ENCODE results near the gene FUT6.

The FUT6 gene

DNA sequence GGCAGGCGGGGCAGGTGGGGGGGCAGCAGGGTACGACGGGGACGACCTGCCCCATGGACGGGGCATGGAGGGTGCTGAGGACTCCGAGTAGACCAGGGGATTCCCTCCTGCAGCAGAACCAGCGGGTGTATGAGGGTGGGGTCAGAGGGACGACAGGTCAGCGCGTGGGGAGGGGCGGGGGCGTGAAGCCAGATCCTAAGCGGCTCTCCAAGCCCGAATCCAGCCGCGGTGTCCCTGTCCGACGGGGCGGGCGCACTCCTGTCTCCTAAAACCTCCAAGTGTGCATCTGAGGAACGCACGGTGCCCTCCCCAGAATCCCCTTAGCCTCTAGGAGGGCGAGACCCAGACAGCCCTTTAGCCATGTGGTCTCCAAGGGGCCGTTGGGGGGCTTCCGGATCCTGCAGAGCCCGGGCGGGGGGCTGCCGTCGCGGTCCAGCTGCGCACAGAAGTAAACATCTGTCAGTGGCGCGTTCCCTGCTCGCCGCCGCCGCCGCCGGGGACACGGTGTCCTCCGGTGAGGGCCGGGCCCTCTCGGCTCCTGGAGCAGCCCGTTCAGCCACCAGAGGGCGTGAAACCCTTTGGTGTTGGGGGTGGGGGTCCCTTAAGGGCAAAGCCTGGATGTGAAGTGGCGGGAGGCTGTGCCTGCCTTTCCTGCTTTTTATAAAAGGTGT is 33.9 kb downstream of the FUT6 start:
- Histone ChIP-seq H3K4me1 (ENCODE audit: control insufficient read depth, insufficient read depth, low read length) (peaks cover 36% of the 10 kb centered on the region), H3K4me3 (ENCODE audit: low read length) (no peak overlapping the region), H3K9ac (ENCODE audit: low read length) (no peak overlapping the region), H3K36me3 (ENCODE audit: control insufficient read depth, insufficient read depth, low read length) (no peaks in the 10 kb centered on the region), H3K9me3 (ENCODE audit: control insufficient read depth, low read length) (no peaks in the 10 kb centered on the region), H3K27me3 (ENCODE audit: control insufficient read depth, insufficient read depth, low read length) (peaks cover 41% of the 10 kb centered on the region)

GRCh38 chr19:5804516-5805461 is 34.7 kb downstream of the FUT6 start, which contains the start of gene NRTN:
NRTN (plus strand) TSS chr19:5805067; CDS start chr19:5824166, 19,099 bp downstream.
- no peak within 1 kb of the TSS for H3K9ac ChIP-seq (ENCODE audit: low read length)
- no peaks in the 10 kb centered on the region for H3K36me3 ChIP-seq (ENCODE audit: control insufficient read depth, insufficient read depth, low read length)
- peaks cover 44% of the 10 kb centered on the region for H3K27me3 ChIP-seq (ENCODE audit: control insufficient read depth, insufficient read depth, low read length)
- peaks cover 44% of the 10 kb centered on the region for H3K4me1 ChIP-seq (ENCODE audit: control insufficient read depth, insufficient read depth, low read length)
- no peaks in the 10 kb centered on the region for H3K9me3 ChIP-seq (ENCODE audit: control insufficient read depth, low read length)
- H3K4me3 ChIP-seq (ENCODE audit: low read length): no peak within 1 kb of the TSS

DNA sequence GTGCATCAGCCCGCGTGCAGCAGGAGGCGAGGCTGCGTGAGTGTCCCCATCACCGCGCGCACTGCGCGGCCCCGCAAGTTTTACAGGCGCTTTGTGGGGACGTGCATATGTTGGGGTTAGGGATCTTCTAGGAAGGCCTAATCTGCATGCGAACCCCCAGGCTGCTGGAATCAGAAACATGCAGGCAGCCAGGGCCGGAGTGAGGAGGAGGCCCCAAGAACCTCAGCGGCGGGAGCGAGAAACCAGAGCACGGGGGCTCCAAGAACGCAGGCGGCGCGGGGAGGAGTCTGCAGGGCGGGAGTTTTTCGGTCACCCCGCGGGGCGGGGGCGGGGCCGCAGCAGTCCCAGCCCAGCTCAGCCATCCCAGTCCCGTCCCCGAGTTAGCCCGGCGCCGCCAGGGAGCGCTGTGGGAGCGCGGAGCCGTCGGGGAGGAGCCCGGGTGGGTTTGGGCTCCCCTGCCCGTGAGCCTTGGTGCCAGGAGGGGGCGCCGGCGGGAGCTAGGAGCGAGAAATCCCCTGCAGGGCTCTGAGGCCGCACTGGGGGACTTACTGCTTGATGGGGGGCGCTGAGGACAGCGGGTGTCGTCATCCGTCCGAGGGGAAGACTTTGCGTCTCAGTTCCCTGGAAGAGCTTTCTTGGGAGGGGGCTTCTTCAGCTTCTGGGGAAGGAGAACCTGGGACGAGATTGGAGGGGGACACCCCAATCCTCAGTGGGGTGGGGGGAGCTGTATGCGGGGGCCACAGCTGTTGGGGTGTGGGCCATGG is 35.6 kb downstream of the FUT6 start:
- H3K9ac ChIP-seq (ENCODE audit: low read length): no peak overlapping the region
- H3K4me3 ChIP-seq (ENCODE audit: low read length): no peak overlapping the region
- H3K27me3 ChIP-seq (ENCODE audit: control insufficient read depth, insufficient read depth, low read length): peaks cover 44% of the 10 kb centered on the region
- no peaks in the 10 kb centered on the region for H3K9me3 ChIP-seq (ENCODE audit: control insufficient read depth, low read length)
- no peaks in the 10 kb centered on the region for H3K36me3 ChIP-seq (ENCODE audit: control insufficient read depth, insufficient read depth, low read length)
- peaks cover 52% of the 10 kb centered on the region for H3K4me1 ChIP-seq (ENCODE audit: control insufficient read depth, insufficient read depth, low read length)

- Histone ChIP-seq H3K9me3 (ENCODE audit: control insufficient read depth, low read length) (no peaks in the 10 kb centered on the region), H3K4me3 (ENCODE audit: low read length) (no peak overlapping the region), H3K9ac (ENCODE audit: low read length) (no peak overlapping the region), H3K27me3 (ENCODE audit: control insufficient read depth, insufficient read depth, low read length) (peaks cover 44% of the 10 kb centered on the region), H3K4me1 (ENCODE audit: control insufficient read depth, insufficient read depth, low read length) (peaks cover 56% of the 10 kb centered on the region), H3K36me3 (ENCODE audit: control insufficient read depth, insufficient read depth, low read length) (no peaks in the 10 kb centered on the region)
These were observed 36.1 kb downstream of the FUT6 start for GRCh38 chr19:5803441-5803751.

- no peaks in the 10 kb centered on the region for H3K9me3 ChIP-seq (ENCODE audit: control insufficient read depth, low read length)
- no peaks in the 10 kb centered on the region for H3K36me3 ChIP-seq (ENCODE audit: control insufficient read depth, insufficient read depth, low read length)
- peaks cover 44% of the 10 kb centered on the region for H3K27me3 ChIP-seq (ENCODE audit: control insufficient read depth, insufficient read depth, low read length)
- H3K4me1 ChIP-seq (ENCODE audit: control insufficient read depth, insufficient read depth, low read length): peaks cover 56% of the 10 kb centered on the region
- no peak overlapping the region for H3K4me3 ChIP-seq (ENCODE audit: low read length)
- H3K9ac ChIP-seq (ENCODE audit: low read length): no peak overlapping the region
These were observed 37.5 kb downstream of the FUT6 start for GRCh38 chr19:5801796-5802619.

DNA sequence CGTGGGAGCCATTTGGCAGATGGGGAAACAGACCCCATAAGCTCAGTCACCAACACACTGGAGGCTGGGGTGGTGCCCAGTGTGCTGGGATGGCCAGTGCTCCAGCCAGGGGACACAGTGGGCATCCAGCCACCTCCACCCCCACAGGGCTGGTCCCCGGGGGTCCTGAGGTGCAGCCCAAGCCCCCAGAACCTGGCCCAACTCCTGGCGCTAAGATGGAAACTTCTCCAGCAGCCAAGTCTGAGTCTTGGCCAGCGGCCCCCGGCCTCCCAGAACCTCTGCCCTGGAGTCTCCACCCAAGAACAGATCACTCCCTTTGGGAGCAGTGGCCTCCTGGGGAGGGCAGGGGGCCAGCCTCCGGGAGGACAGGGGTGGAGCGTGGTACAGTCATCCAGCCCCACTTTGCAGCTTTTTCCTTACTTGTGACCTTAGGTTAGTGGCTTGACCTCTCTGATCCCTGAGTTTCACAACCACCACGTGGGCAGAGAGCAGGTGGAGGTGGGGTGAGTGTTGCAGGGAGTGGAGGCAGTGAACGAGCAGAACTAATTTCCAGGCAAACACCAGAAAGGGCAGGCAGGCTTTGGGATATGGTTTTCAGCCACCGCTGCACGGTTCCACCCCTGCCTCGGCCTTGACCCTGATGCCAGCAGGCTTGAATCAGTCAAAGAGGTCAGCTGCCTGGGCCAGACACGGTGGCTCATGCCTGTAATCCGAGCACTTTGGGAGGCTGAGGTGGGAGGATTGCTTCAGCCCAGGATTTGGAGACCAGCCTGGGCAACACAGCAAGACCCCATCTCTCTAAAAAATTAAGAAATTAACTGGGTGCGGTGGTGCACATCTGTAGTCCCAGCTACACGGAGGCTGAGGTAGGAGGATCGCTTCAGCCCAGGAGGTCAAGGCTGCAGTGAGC is 38.9 kb downstream of the FUT6 start:
- Histone ChIP-seq H3K27me3 (ENCODE audit: control insufficient read depth, insufficient read depth, low read length) (peaks cover 38% of the 10 kb centered on the region), H3K36me3 (ENCODE audit: control insufficient read depth, insufficient read depth, low read length) (no peaks in the 10 kb centered on the region), H3K4me1 (ENCODE audit: control insufficient read depth, insufficient read depth, low read length) (peaks cover 56% of the 10 kb centered on the region), H3K9ac (ENCODE audit: low read length) (no peak overlapping the region), H3K4me3 (ENCODE audit: low read length) (no peak overlapping the region), H3K9me3 (ENCODE audit: control insufficient read depth, low read length) (no peaks in the 10 kb centered on the region)

DNA sequence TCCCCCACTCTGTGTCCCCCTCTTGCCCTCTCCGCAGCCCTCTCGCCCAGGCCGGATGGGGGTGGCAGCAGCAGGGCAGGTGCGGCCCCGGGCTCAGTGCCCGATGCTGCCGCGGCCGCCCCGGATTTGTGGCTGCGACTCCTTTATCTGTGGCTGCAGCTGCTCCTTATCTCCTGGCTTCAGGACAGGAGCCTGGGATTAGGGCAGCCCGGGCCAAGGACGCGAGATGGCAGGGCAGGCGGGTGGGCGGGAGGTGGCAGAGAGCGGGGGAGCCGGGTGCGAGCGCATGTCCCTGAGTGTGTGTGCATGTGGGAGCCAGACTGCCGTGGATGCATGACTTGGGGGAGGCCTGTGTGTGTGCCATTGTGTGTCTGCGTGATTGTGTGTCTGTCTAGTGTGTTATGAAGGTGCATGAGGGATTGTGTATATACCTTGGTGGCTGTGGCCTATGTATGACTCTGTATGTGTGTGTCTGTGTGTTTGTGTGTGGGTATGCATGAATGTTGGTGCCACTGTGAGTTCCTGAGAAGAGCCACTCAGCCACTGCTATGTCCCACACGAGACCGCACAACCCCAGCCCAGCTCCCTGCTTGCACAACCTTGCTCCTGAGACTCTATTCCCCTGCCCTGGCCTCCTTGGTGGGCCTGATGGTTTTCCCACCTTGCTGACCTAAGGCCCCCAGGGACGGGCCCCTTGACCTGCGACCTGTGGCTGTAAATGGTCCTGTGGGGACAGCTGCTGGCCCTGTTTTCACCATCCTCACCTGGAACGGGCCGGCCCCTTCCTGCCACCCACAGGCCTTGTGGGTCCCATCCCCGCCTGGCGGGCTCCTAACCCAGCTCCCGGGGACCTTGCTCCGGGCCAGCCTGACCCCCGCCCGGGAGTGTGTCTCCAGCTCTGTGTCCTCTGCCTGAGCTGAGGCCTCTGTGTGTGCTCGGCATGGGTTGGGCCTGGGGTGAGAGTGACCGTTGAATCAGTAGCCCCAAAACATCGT is 40.0 kb downstream of the FUT6 start:
- no peak overlapping the region for H3K4me3 ChIP-seq (ENCODE audit: low read length)
- H3K4me1 ChIP-seq (ENCODE audit: control insufficient read depth, insufficient read depth, low read length): peaks cover 55% of the 10 kb centered on the region
- no peaks in the 10 kb centered on the region for H3K36me3 ChIP-seq (ENCODE audit: control insufficient read depth, insufficient read depth, low read length)
- H3K9me3 ChIP-seq (ENCODE audit: control insufficient read depth, low read length): no peaks in the 10 kb centered on the region
- H3K27me3 ChIP-seq (ENCODE audit: control insufficient read depth, insufficient read depth, low read length): peaks cover 33% of the 10 kb centered on the region
- H3K9ac ChIP-seq (ENCODE audit: low read length): no peak overlapping the region

DNA sequence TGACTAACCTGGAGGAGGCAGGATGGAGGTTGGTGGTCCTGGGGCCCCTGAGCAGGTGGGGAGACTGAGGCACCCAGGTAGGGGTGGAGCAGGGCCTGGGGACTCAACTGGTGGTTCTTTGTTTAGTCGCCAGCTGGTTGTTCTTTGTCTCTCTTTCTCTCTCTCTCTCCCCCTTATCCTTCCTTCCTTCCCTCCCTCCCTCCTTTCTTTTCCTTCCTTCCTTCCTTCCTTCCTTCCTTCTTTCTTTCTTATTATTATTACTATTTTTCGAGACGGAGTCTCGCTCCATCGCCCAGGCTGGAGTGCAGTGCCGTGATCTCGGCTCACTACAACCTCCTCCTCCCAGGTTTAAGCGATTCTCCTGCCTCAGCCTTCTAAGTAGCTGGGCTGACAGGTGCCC is 41.3 kb downstream of the FUT6 start:
- no peak overlapping the region for H3K4me3 ChIP-seq (ENCODE audit: low read length)
- H3K4me1 ChIP-seq (ENCODE audit: control insufficient read depth, insufficient read depth, low read length): peaks cover 45% of the 10 kb centered on the region
- H3K36me3 ChIP-seq (ENCODE audit: control insufficient read depth, insufficient read depth, low read length): no peaks in the 10 kb centered on the region
- peaks cover 22% of the 10 kb centered on the region for H3K27me3 ChIP-seq (ENCODE audit: control insufficient read depth, insufficient read depth, low read length)
- no peak overlapping the region for H3K9ac ChIP-seq (ENCODE audit: low read length)
- H3K9me3 ChIP-seq (ENCODE audit: control insufficient read depth, low read length): no peaks in the 10 kb centered on the region

DNA sequence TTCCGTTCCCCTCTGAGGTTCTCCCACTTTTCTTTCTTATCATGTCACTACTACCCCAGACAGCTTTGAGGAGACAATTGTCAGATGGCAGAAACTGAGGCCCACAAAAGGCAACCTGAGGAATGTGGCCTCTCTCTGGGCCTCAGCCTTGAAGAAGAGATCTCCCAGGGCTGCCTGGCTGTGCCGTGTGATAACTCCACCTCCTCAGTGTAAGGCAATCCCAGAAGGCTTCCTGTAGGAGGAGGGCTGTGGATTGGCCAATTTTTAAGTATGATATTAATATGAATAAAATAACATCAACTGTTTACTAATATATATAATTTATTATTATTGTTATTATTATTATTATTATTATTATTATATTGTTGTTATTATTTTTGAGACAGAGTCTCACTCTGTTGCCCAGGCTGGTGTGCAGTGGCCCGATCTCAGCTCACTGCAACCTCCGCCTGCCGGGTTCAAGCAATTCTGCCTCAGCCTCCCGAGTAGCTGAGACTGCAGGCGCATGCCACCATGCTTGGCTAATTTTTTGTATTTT is 44.1 kb downstream of the FUT6 start:
- Histone ChIP-seq H3K9ac (ENCODE audit: low read length) (no peak overlapping the region), H3K4me3 (ENCODE audit: low read length) (no peak overlapping the region), H3K27me3 (ENCODE audit: control insufficient read depth, insufficient read depth, low read length) (peaks cover under 1% of the 10 kb centered on the region), H3K4me1 (ENCODE audit: control insufficient read depth, insufficient read depth, low read length) (peaks cover 22% of the 10 kb centered on the region), H3K36me3 (ENCODE audit: control insufficient read depth, insufficient read depth, low read length) (no peaks in the 10 kb centered on the region), H3K9me3 (ENCODE audit: control insufficient read depth, low read length) (no peaks in the 10 kb centered on the region)

GRCh38 chr19:5793188-5793587 is 46.3 kb downstream of the FUT6 start:
- Histone ChIP-seq H3K9ac (ENCODE audit: low read length) (no peak overlapping the region), H3K4me3 (ENCODE audit: low read length) (no peak overlapping the region), H3K27me3 (ENCODE audit: control insufficient read depth, insufficient read depth, low read length) (no peaks in the 10 kb centered on the region), H3K4me1 (ENCODE audit: control insufficient read depth, insufficient read depth, low read length) (peaks cover 10% of the 10 kb centered on the region), H3K36me3 (ENCODE audit: control insufficient read depth, insufficient read depth, low read length) (no peaks in the 10 kb centered on the region), H3K9me3 (ENCODE audit: control insufficient read depth, low read length) (no peaks in the 10 kb centered on the region)

Measured in mucosa of stomach (tissue), 1 donor.